Upper lobe of left lung (tissue), 4 donors: Measurements from ENCODE around the gene CRABP1.

Experiments used
- EP300 ChIP-seq, 4 donors: sonication (generic); formaldehyde crosslinking; IDR thresholded peaks; one replicate each; pipeline ENCODE4 v1.5.1; 2017; ENCODE audit warnings: antibody characterized with exemption in 4 of 4, control low read depth in 2 of 4
- POLR2A ChIP-seq, 4 donors: fragments of 450-650 bp; IDR thresholded peaks; one replicate each; pipeline ENCODE4 v1.5.1; 2016 to 2017; ENCODE audit warnings: antibody characterized with exemption in 4 of 4, mild to moderate bottlenecking in 2 of 4
- TF ChIP-seq, protein P1 (sequence below), 6 experiments: fragments of 450-650 bp in 4 of 6; fragments of 200-600 bp in 2 of 6; sonication (generic) in 2 of 6; IDR thresholded peaks; one replicate each; pipeline ENCODE4 v1.5.1; 2016 to 2019; ENCODE audit warnings: antibody characterized with exemption in 6 of 6

DNA sequence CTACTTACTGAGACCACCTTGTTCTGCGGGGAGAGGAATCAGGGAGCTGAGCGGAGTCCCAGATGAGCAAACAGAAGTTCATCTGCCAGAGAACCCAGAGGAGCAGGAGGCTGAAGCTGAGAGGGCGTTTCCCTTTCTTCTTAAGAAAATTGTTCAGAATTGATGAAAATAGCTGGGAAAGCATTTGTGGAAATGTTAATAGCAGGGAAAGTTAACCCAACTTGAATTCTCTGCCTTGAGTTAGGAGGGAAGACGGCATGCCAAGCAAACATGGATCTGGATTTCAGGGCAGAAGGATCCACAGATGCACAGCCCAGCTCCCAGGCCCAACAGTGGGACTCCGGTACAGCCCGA, 23.2 kb downstream of the CRABP1 start:
- TF ChIP-seq, protein P1, sequence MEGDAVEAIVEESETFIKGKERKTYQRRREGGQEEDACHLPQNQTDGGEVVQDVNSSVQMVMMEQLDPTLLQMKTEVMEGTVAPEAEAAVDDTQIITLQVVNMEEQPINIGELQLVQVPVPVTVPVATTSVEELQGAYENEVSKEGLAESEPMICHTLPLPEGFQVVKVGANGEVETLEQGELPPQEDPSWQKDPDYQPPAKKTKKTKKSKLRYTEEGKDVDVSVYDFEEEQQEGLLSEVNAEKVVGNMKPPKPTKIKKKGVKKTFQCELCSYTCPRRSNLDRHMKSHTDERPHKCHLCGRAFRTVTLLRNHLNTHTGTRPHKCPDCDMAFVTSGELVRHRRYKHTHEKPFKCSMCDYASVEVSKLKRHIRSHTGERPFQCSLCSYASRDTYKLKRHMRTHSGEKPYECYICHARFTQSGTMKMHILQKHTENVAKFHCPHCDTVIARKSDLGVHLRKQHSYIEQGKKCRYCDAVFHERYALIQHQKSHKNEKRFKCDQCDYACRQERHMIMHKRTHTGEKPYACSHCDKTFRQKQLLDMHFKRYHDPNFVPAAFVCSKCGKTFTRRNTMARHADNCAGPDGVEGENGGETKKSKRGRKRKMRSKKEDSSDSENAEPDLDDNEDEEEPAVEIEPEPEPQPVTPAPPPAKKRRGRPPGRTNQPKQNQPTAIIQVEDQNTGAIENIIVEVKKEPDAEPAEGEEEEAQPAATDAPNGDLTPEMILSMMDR (IDR thresholded peaks at IDR 0.05), result no peak
- TF ChIP-seq EP300 (IDR thresholded peaks at IDR 0.05), result no peak
- TF ChIP-seq POLR2A (IDR thresholded peaks at IDR 0.05), result no peak
